Natural killer cell (primary cell): ENCODE measurements around the gene ZNF750. TPM values are rescaled to one million over a fixed set of nuclear protein-coding genes. Genes with fewer than 3 reads are reported as not detected.
A peak's percentile ranks its signal among the peaks of the same experiment; 100 is the strongest.

Experiments used
- ATAC-seq, 3 donors: fragments of 150-1000 bp in 2 of 3; fragments of 200-7000 bp in 1 of 3; cut with Tn5 transposase; 1 replicate in 1 of 3; 2 replicates in 2 of 3; pipeline ENCODE4 v1.10.0; 2021; ENCODE audit warnings: mild to moderate bottlenecking in 2 of 3, moderate library complexity in 2 of 3
- DNase-seq, 2 donors: peaks; one replicate each; pipeline versions ENCODE4 v3.0.0 to v3.0.0-alpha.2; 2013 to 2021; ENCODE audit warnings: mixed read lengths in 1 of 2
- H3K27ac ChIP-seq: one replicate; pipeline ENCODE4 v1.5.1; 2013; ENCODE audit warnings: mild to moderate bottlenecking, low read length
- H3K27me3 ChIP-seq: one replicate; pipeline ENCODE4 v1.6.1; 2013; ENCODE audit warnings: low read length; ENCODE audit not compliant: control insufficient read depth, insufficient read depth
- H3K36me3 ChIP-seq: one replicate; pipeline ENCODE4 v1.6.1; 2013; ENCODE audit warnings: low read length; ENCODE audit not compliant: control insufficient read depth, insufficient read depth
- H3K4me1 ChIP-seq: one replicate; pipeline ENCODE4 v1.6.1; 2013; ENCODE audit warnings: low read length; ENCODE audit not compliant: control insufficient read depth, insufficient read depth
- H3K4me3 ChIP-seq: one replicate; pipeline ENCODE4 v1.5.1; 2013; ENCODE audit warnings: low read length
- H3K9me3 ChIP-seq: one replicate; pipeline ENCODE4 v1.6.1; 2013; ENCODE audit warnings: low read length; ENCODE audit not compliant: control insufficient read depth, insufficient read depth
- H3K27ac Mint-ChIP-seq, 2 donors: one replicate each; pipeline ENCODE4 v1.8.0; 2022; ENCODE audit warnings: mild to moderate bottlenecking in 2 of 2, mixed read lengths in 2 of 2, moderate library complexity in 1 of 2
- H3K27me3 Mint-ChIP-seq, 2 donors: one replicate each; pipeline ENCODE4 v1.8.0; 2022; ENCODE audit warnings: low read depth in 2 of 2, mixed read lengths in 2 of 2
- H3K36me3 Mint-ChIP-seq: one replicate; pipeline ENCODE4 v1.8.0; 2022; ENCODE audit warnings: mixed read lengths
- H3K4me1 Mint-ChIP-seq, 2 donors: one replicate each; pipeline ENCODE4 v1.8.0; 2022; ENCODE audit warnings: mixed read lengths in 2 of 2
- H3K4me3 Mint-ChIP-seq: one replicate; pipeline ENCODE4 v1.8.0; 2022; ENCODE audit warnings: mild to moderate bottlenecking, moderate library complexity, mixed read lengths
- H3K9me3 Mint-ChIP-seq, 2 donors: one replicate each; pipeline ENCODE4 v1.8.0; 2022; ENCODE audit warnings: mixed read lengths in 2 of 2
- WGBS: methylation state at CpG from one replicate; pipeline ENCODE4 v1.1.7; 2013; ENCODE audit warnings: missing lambda C conversion rate; ENCODE audit not compliant: insufficient coverage; 5-methylcytosine and 5-hydroxymethylcytosine counted together
- intact Hi-C: fragments of 100-400 bp; cut with micrococcal nuclease; formaldehyde crosslinking; loops from one replicate; pipeline ENCODE4 v1.14.2; 2022
- total RNA-seq, 4 donors: library from RNA; stranded (reverse); fragments of 120-200 nt in 1 of 4; gene quantifications; one replicate each; pipeline versions ENCODE4 v1.2.3 to v1.2.4, GENCODE V29; 2013 to 2022
- TF ChIP-seq, protein P1 (sequence below): fragments of 200-600 bp; IDR thresholded peaks from one replicate; pipeline ENCODE4 v1.8.0; 2022; ENCODE audit warnings: antibody characterized with exemption

The ZNF750 gene
- total RNA-seq, 3 donors from 2014 or later (not counting 1 experiment from before 2014, with no cell fraction given): not detected

DNA sequence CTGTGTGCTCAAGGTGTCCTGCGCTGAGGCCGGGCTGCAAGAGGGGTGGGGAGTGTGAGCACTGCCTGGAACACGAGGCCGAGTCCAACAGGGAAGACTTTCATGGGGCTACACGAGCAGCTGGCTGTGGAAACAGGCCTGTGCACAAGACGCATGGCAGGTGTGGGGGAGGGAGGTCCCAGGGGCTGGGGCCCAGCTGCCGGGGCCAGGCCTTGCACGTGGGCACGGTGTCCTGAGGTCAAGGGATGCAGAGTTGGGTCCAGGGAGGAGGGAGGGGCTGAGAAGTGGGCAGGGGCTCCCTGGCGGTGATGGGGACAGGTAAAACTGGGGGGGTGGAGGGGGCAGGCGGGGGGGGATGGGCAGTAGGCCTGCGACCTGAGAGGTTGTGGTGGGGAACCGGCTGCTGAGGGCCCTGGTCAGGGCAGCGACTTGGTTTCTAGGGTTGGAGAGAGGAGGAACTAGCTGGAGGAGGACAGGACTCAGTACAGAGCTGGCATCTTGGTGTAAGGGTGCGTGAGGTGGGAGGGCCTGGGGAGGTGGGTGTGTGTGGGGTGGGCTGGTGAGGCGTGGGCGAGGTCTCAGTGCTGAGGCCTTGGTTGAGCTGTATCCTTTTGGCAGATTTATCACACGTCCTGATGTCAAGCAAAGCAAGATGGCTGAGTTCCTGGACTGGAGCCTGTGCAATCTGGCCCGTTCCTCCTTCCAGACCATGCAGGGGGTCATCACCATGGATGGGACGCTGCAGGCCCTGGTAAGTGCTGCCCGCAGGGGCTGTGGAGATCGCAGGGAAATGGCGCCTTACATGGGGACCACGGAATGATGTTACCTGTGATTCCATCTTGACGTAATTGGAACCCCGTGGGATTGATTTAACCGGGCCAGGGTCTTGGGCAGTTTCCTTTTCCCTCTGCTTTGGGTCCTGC, 58.6 kb downstream of the ZNF750 start:
- Histone ChIP-seq H3K27ac (no peak overlapping the region), H3K9me3 (no peaks in the 10 kb centered on the region), H3K4me1 (peaks cover 29% of the 10 kb centered on the region), H3K27me3 (no peaks in the 10 kb centered on the region), H3K4me3 (no peak overlapping the region), H3K36me3 (no peaks in the 10 kb centered on the region)
- TF ChIP-seq, protein P1, sequence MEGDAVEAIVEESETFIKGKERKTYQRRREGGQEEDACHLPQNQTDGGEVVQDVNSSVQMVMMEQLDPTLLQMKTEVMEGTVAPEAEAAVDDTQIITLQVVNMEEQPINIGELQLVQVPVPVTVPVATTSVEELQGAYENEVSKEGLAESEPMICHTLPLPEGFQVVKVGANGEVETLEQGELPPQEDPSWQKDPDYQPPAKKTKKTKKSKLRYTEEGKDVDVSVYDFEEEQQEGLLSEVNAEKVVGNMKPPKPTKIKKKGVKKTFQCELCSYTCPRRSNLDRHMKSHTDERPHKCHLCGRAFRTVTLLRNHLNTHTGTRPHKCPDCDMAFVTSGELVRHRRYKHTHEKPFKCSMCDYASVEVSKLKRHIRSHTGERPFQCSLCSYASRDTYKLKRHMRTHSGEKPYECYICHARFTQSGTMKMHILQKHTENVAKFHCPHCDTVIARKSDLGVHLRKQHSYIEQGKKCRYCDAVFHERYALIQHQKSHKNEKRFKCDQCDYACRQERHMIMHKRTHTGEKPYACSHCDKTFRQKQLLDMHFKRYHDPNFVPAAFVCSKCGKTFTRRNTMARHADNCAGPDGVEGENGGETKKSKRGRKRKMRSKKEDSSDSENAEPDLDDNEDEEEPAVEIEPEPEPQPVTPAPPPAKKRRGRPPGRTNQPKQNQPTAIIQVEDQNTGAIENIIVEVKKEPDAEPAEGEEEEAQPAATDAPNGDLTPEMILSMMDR: no peak
- Mint-ChIP-seq H3K4me1 (peaks cover 29 to 32% of the 10 kb centered on the region in 2 donors), H3K36me3 (no peaks in the 10 kb centered on the region), H3K27ac (peak overlapping the region in 1 of 2 donors; percentile 88), H3K9me3 (no peaks in the 10 kb centered on the region), H3K27me3 (no peaks in the 10 kb centered on the region), H3K4me3 (no peak overlapping the region)
- intact Hi-C loops: loop anchor here (5.0 kb wide), 3 partner anchors 81 to 114 kb away; no protein-coding TSS in a partner anchor
- 84% methylated on average over 25 of the region's 27 CpGs for WGBS
- DNase-seq (no peak), ATAC-seq (peak in 1 of 3 donors; percentile 1)

- 88% methylated on average over 12 of the region's 12 CpGs for WGBS
- peaks cover 38% of the 10 kb centered on the region for H3K4me1 ChIP-seq
- H3K36me3 ChIP-seq: no peaks in the 10 kb centered on the region
- no peak overlapping the region for H3K4me3 ChIP-seq
- Mint-ChIP-seq H3K4me3 (no peak overlapping the region), H3K27ac (no peak overlapping the region), H3K27me3 (no peaks in the 10 kb centered on the region), H3K36me3 (no peaks in the 10 kb centered on the region), H3K9me3 (no peaks in the 10 kb centered on the region), H3K4me1 (peaks cover 37 to 40% of the 10 kb centered on the region in 2 donors)
- H3K9me3 ChIP-seq: no peaks in the 10 kb centered on the region
- DNase-seq: no peak
- ATAC-seq: no peak
- TF ChIP-seq, protein P1: no peak
- no peak overlapping the region for H3K27ac ChIP-seq
- H3K27me3 ChIP-seq: no peaks in the 10 kb centered on the region
- intact Hi-C loops: loop anchor here (5.0 kb wide), 3 partner anchors 82 to 113 kb away; no protein-coding TSS in a partner anchor
Measured at GRCh38 chr17:82780195-82780594, 59.6 kb downstream of the ZNF750 start.

DNA sequence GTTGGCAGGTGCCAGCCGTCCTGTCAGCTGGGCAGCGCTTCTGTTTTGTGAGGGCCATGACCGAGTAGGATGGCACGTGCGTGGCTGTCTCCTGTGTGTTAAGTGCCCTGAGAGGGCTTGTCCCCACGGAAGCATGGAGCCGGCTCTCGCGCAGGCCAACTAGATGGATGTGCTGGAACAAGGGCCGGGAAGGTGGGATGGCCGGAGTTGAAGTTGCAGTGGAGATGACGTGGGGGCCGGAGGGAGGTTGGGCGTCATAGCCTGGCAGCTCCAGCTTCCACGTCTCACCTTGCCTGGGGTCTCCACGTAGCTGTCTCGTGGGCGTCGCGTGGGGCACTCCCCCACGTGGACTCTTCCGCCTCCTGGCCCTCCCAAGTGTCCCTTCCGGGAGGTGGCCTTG, 60.3 kb downstream of the ZNF750 start:
- intact Hi-C loops: no loop called here
- Mint-ChIP-seq H3K27ac (no peak overlapping the region), H3K36me3 (no peaks in the 10 kb centered on the region), H3K9me3 (no peaks in the 10 kb centered on the region), H3K4me1 (peaks cover 43 to 44% of the 10 kb centered on the region in 2 donors), H3K27me3 (no peaks in the 10 kb centered on the region), H3K4me3 (no peak overlapping the region)
- ATAC-seq (no peak), DNase-seq (no peak)
- Histone ChIP-seq H3K9me3 (no peaks in the 10 kb centered on the region), H3K36me3 (no peaks in the 10 kb centered on the region), H3K4me1 (peaks cover 45% of the 10 kb centered on the region), H3K27me3 (no peaks in the 10 kb centered on the region), H3K4me3 (no peak overlapping the region), H3K27ac (no peak overlapping the region)
- TF ChIP-seq, protein P1: no peak
- WGBS: 96% methylated on average over 23 of the region's 23 CpGs

Other genes starting within 250 kb of the ZNF750 start
- 100 to 1,000 TPM in 1 of 3 donors, 10 to 100 TPM in 2; 81.8 to 112 (median 94.6) TPM for gene WDR45B, start 191.6 kb downstream of the ZNF750 start, total RNA-seq
- gene RAB40B, start 141.3 kb downstream of the ZNF750 start, total RNA-seq: 1 to 10 TPM; 3.7 to 7.3 (median 4.0) TPM
- gene FN3KRP, start 123.3 kb downstream of the ZNF750 start, total RNA-seq: 10 to 100 TPM; 29.4 to 42.3 (median 32.0) TPM
- 1 to 10 TPM; 4.9 to 6.1 (median 5.5) TPM for gene FN3K, start 104.4 kb downstream of the ZNF750 start, total RNA-seq
- 100 to 1,000 TPM in 2 of 3 donors, 10 to 100 TPM in 1; 92.0 to 149 (median 132) TPM for gene TBCD, start 88.0 kb downstream of the ZNF750 start, total RNA-seq
- gene METRNL, start 239.6 kb upstream of the ZNF750 start, total RNA-seq: 100 to 1,000 TPM; 227 to 390 (median 325) TPM